Activated CD4-positive, alpha-beta T cell treated with anti-CD3 and anti-CD28 coated beads for 1 hour (primary cell): ENCODE data around the gene ST7.
A peak's percentile ranks its signal among the peaks of the same experiment; 100 is the strongest.
"Not testable (repeated sequence)": the region's sequence is repeated elsewhere in the genome, so short reads cannot be mapped to it uniquely, and the experiment has no call there.

Experiments used
- DNase-seq: peaks from one replicate; pipeline ENCODE4 v3.0.0-alpha.2; 2020

The ST7 gene

GRCh38 chr7:116951366-116952292 lies 1.7 kb upstream of the ST7 start:
- no peak for DNase-seq

GRCh38 chr7:116952635-116953371 lies 498 bp upstream of the ST7 start:
- no peak for DNase-seq

- DNase-seq, result peak; percentile 25
Measured at GRCh38 chr7:116953906-116954838, 871 bp downstream of the ST7 start.

GRCh38 chr7:116955340-116955739 lies 2.0 kb downstream of the ST7 start:
- DNase-seq, result no peak

- no peak for DNase-seq
Measured at GRCh38 chr7:116955801-116956476, 2.6 kb downstream of the ST7 start.

- no peak for DNase-seq
Measured at GRCh38 chr7:116956477-116956804, 3.1 kb downstream of the ST7 start.

GRCh38 chr7:116957874-116958273 lies 4.6 kb downstream of the ST7 start:
- no peak for DNase-seq

GRCh38 chr7:116961966-116962673 lies 8.8 kb downstream of the ST7 start:
- not testable (repeated sequence) for DNase-seq

GRCh38 chr7:116963234-116963633 lies 9.9 kb downstream of the ST7 start:
- DNase-seq, result no peak

GRCh38 chr7:116966601-116967000 lies 13.3 kb downstream of the ST7 start:
- no peak for DNase-seq

- DNase-seq, result no peak
Measured at GRCh38 chr7:116967254-116967922, 14.1 kb downstream of the ST7 start.

- no peak for DNase-seq
Measured at GRCh38 chr7:116967983-116968382, 14.7 kb downstream of the ST7 start.

GRCh38 chr7:116968631-116969030 lies 15.3 kb downstream of the ST7 start:
- no peak for DNase-seq

GRCh38 chr7:116969371-116969902 lies 16.1 kb downstream of the ST7 start:
- DNase-seq, result no peak

GRCh38 chr7:116970238-116970910 lies 17.1 kb downstream of the ST7 start:
- DNase-seq, result no peak

GRCh38 chr7:116971153-116971552 lies 17.9 kb downstream of the ST7 start:
- not testable (repeated sequence) for DNase-seq

GRCh38 chr7:116971869-116972268 lies 18.6 kb downstream of the ST7 start:
- no peak for DNase-seq

GRCh38 chr7:116975024-116975423 lies 21.7 kb downstream of the ST7 start:
- not testable (repeated sequence) for DNase-seq

GRCh38 chr7:116977172-116977571 lies 23.9 kb downstream of the ST7 start:
- DNase-seq, result no peak

- DNase-seq, result no peak
Measured at GRCh38 chr7:116978006-116978405, 24.7 kb downstream of the ST7 start.
